Cardiac muscle cell (in vitro differentiated cells and primary cell): ENCODE measurements around the gene PGAP2. TPM values are rescaled to one million over a fixed set of nuclear protein-coding genes. Genes with fewer than 3 reads are reported as not detected.
"Not testable (repeated sequence)": the region's sequence is repeated elsewhere in the genome, so short reads cannot be mapped to it uniquely, and the experiment has no call there.

Experiments used
- DNase-seq, 2 donors: peaks; one replicate each; pipeline versions ENCODE4 v3.0.0 to v3.0.0-alpha.2; 2010 to 2017; ENCODE audit warnings: low read depth in 1 of 2, low spot score in 1 of 2
- H3K27ac ChIP-seq: fragments of 200-600 bp; sonication (generic); 2 replicates; pipeline ENCODE4 v1.5.1; 2016
- H3K27me3 ChIP-seq: fragments of 200-600 bp; sonication (generic); 2 replicates; pipeline ENCODE4 v1.6.0; 2016; ENCODE audit warnings: control low read depth
- H3K36me3 ChIP-seq: fragments of 200-600 bp; sonication (generic); 2 replicates; pipeline ENCODE4 v1.5.1; 2016; ENCODE audit warnings: control low read depth
- H3K4me1 ChIP-seq: fragments of 200-600 bp; sonication (generic); 2 replicates; pipeline ENCODE4 v1.8.1; 2017; ENCODE audit warnings: low read depth, mild to moderate bottlenecking, mixed run types
- H3K4me3 ChIP-seq: fragments of 200-600 bp; sonication (generic); 2 replicates; pipeline ENCODE4 v1.5.1; 2016; ENCODE audit warnings: mild to moderate bottlenecking
- H3K9me3 ChIP-seq: fragments of 200-600 bp; sonication (generic); 2 replicates; pipeline ENCODE4 v1.5.1; 2017; ENCODE audit warnings: low read depth, mild to moderate bottlenecking, control low read depth
- polyA plus RNA-seq: library from polyadenylated mRNA; unstranded; fragments of >200 nt; fragmentation: Nextera tagmentation; extraction: Ambion mirVana; gene quantifications from 2 replicates; pipeline ENCODE4 v1.2.1, GENCODE V29; 2016
- total RNA-seq: library from RNA; depleted of rRNA; stranded (reverse); fragments of >200 nt; gene quantifications from 2 replicates; pipeline ENCODE4 v1.2.3, GENCODE V29; 2016
- TF ChIP-seq, protein P1 (sequence below): IDR thresholded peaks from 2 replicates; pipeline ENCODE4 v1.5.1; 2012; ENCODE audit warnings: low read depth, mild to moderate bottlenecking, low read length

PGAP2 gene
- total and polyA plus RNA-seq, 2 experiments from 2014 or later = 18.2 to 24.9 TPM

DNA sequence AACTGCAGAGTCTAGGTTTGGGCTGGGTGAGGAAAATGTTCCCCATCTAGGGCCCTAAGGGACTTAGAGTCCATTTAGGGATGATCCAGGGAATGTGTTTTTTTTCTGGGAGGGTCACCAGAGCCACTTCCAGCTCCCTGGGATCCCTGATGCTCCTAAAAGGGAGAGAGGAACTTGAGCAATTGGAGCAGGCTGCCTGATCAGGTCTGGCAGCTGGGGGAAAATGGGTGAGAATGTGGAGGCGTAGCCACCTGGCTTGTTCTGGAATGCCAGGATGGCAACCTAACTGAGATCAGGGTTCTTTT lies 1.2 kb downstream of the PGAP2 start:
- Histone ChIP-seq H3K9me3 (no peaks in the 10 kb centered on the region), H3K4me1 (peaks cover 5% of the 10 kb centered on the region), H3K36me3 (no peaks in the 10 kb centered on the region), H3K4me3 (no peak overlapping the region), H3K27ac (no peak overlapping the region), H3K27me3 (no peaks in the 10 kb centered on the region)
- no peak for DNase-seq
- TF ChIP-seq, protein P1, sequence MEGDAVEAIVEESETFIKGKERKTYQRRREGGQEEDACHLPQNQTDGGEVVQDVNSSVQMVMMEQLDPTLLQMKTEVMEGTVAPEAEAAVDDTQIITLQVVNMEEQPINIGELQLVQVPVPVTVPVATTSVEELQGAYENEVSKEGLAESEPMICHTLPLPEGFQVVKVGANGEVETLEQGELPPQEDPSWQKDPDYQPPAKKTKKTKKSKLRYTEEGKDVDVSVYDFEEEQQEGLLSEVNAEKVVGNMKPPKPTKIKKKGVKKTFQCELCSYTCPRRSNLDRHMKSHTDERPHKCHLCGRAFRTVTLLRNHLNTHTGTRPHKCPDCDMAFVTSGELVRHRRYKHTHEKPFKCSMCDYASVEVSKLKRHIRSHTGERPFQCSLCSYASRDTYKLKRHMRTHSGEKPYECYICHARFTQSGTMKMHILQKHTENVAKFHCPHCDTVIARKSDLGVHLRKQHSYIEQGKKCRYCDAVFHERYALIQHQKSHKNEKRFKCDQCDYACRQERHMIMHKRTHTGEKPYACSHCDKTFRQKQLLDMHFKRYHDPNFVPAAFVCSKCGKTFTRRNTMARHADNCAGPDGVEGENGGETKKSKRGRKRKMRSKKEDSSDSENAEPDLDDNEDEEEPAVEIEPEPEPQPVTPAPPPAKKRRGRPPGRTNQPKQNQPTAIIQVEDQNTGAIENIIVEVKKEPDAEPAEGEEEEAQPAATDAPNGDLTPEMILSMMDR = no peak

- Histone ChIP-seq H3K4me3 (no peak overlapping the region), H3K4me1 (peaks cover 5% of the 10 kb centered on the region), H3K27me3 (no peaks in the 10 kb centered on the region), H3K9me3 (no peaks in the 10 kb centered on the region), H3K27ac (no peak overlapping the region), H3K36me3 (no peaks in the 10 kb centered on the region)
- TF ChIP-seq, protein P1 = no peak
- no peak for DNase-seq
Observed at GRCh38 chr11:3810446-3810845, 2.1 kb downstream of the PGAP2 start.

DNA sequence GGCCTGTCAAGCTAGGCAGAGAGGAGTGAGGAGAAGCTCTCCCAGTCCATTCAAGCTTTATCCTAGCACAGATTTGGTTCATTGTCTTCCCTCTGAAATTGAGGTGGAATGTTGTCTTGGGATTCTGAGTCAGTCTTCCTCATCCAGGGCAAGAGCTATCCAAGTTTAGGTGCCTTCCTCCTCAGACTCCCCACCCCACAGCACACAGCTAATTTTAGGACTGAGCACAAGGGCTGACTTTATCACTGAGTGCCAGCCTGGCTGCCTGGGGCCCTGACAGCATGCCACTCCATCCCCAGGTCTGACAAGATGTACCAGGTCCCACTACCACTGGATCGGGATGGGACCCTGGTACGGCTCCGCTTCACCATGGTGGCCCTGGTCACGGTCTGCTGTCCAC lies 2.6 kb downstream of the PGAP2 start:
- DNase-seq = no peak
- peaks cover 5% of the 10 kb centered on the region for H3K4me1 ChIP-seq

DNA sequence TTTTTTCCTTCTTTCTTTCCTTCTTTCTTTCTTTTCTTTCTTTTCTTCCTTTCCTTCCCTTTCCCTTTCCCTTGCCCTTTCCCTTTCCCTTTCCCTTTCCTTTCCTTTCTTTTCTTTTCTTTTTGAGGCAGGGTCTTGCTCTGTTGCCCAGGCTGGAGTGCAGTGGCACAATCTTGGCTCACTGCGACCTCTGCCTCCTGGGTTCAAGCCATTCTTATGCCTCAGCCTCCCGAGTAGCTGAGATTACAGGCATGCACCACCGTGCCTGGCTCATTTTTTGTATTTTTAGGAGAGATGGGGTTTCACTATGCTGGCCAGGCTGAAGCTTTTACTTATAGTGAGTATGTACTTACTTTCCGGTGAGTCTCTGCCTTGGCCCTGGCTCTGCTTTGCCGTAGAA lies 6.5 kb downstream of the PGAP2 start:
- H3K4me1 ChIP-seq, H3K9me3 ChIP-seq, H3K27me3 ChIP-seq, H3K27ac ChIP-seq, H3K4me3 ChIP-seq, H3K36me3 ChIP-seq, DNase-seq: not testable (repeated sequence)

More for the DNA sequence above, 2.6 kb downstream of the PGAP2 start:
- Histone ChIP-seq H3K27ac (no peak overlapping the region), H3K9me3 (no peaks in the 10 kb centered on the region), H3K27me3 (no peaks in the 10 kb centered on the region), H3K36me3 (no peaks in the 10 kb centered on the region), H3K4me3 (no peak overlapping the region)
- TF ChIP-seq, protein P1 = no peak

GRCh38 chr11:3815845-3816244 lies 7.5 kb downstream of the PGAP2 start:
- TF ChIP-seq, protein P1 = no peak
- Histone ChIP-seq H3K27me3 (no peaks in the 10 kb centered on the region), H3K36me3 (no peaks in the 10 kb centered on the region), H3K27ac (no peak overlapping the region), H3K4me3 (no peak overlapping the region), H3K9me3 (no peaks in the 10 kb centered on the region), H3K4me1 (peaks cover 3% of the 10 kb centered on the region)
- DNase-seq = no peak

- H3K27me3 ChIP-seq = no peaks in the 10 kb centered on the region
- no peak overlapping the region for H3K4me3 ChIP-seq
- no peak for DNase-seq
- TF ChIP-seq, protein P1 = no peak
- H3K9me3 ChIP-seq = no peaks in the 10 kb centered on the region
- H3K36me3 ChIP-seq = no peaks in the 10 kb centered on the region
- no peaks in the 10 kb centered on the region for H3K4me1 ChIP-seq
- H3K27ac ChIP-seq = no peak overlapping the region
Observed at GRCh38 chr11:3816673-3817072, 8.3 kb downstream of the PGAP2 start.
